ENCODE measurements around the gene MBD3. TPM values are rescaled to one million over a fixed set of nuclear protein-coding genes. Genes with fewer than 3 reads are reported as not detected.

Gene MBD3
- total RNA-seq, 1 experiment from 2014 or later: 194 TPM

GRCh38 chr19:1619703-1620102 lies 27.0 kb upstream of the MBD3 start:
- no peak for DNase-seq (ENCODE audit: low read depth)

DNA sequence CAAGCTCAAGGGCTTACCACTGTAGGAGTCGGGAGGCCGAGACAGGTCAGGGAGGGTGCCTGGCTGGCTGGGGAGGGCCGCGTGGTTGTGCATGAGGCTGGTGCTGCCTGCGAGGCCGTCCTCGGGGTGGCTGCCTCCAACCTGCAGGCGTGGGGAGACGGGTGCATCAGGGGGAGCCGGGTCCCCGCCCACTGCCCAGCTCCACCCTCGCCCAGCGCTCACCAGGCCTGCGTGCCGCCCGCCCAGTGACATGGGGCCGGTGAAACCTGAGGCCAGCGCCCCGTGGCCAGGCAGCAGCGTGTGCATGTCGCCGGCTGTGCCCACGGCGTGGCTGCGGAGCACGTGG lies 26.4 kb upstream of the MBD3 start:
- no peak for DNase-seq (ENCODE audit: low read depth)

DNA sequence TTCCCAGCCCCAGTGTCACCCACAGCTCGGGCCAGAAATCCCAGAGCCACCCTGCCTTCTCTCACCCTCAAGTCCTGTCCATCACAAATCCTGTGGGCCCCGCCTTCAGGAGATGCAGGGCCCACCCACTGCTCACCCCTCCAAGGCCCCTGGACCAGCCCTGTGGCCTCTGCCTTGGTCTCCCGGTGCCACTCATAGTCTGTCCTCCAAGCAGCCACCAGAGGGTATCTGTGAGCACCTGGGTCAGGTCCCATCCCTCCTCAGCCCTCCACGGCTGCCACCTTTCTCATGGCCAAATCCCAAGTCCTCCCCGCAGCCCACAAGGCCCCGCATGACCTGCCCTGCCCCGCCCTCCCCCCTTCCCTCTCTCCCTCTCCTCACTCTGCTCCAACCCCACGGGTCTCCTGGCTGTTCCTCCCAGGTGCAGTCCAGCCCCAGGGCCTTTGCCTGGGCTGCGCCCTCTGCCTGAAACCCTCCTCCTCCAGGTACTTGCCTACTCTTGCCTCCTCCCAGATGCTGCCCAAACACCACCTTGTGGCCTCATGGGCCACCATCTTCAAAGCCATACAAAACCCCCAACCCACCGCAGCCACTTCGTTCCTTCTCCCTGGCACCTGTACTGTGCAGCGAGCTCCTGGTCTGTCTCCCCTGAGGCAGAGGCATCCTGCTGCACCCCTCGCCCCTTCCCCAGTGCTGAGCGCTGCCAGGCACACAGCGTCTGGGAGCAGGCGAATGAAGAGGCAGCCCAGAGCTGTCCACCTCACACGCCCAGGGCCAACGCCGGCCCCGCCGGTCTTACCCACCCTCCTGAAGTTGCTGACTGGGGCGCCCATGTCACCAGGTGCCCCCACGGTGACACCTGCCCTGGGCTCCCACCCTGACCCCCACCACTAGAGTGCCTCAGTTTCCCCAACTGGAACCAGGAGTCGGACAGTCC lies 25.8 kb upstream of the MBD3 start:
- DNase-seq (ENCODE audit: low read depth): peak; percentile 21

DNA sequence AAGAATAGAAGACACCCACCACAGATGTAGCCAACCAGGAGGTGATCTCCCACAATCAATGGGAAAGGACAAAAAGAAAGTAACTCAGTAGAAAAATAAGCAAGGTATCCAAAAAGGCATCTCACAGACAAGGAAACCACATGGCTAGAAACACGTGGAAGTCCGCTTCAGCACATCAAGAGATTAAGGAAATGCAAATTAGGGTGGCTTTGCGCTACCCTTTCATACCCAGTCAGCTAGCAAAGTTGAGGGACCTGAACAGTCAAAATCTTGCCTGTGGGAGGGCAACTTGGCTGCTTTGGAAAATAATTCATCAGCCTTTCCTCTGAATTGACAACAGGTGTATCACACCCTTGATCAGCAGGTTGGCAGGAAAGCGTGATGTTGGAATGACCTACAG lies 24.2 kb upstream of the MBD3 start:
- no peak for DNase-seq (ENCODE audit: low read depth)

DNA sequence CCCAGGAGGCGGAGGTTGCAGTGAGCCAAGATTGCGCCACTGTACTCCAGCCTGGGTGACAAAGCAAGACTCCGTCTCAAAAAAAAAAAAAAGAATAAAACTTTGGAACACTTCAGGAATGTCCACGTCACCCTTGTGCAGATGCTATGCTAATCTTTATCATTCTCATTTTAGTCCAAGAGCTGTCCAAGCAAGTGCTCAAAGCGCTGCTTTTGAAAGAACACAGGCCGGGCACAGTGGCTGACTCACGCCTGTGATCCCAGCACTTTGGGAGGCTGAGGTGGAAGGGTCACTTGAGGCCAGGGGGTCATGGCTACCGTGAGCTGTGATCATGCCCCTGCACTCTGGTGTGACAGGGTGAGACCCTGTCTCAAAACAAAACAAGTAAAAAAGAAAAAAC lies 23.7 kb upstream of the MBD3 start:
- DNase-seq (ENCODE audit: low read depth): no peak

GRCh38 chr19:1615156-1615765 lies 22.6 kb upstream of the MBD3 start:
- DNase-seq (ENCODE audit: low read depth): no peak

GRCh38 chr19:1613808-1614570 lies 21.3 kb upstream of the MBD3 start:
- DNase-seq (ENCODE audit: low read depth): no peak

GRCh38 chr19:1613146-1613545 lies 20.5 kb upstream of the MBD3 start:
- no peak for DNase-seq (ENCODE audit: low read depth)

DNA sequence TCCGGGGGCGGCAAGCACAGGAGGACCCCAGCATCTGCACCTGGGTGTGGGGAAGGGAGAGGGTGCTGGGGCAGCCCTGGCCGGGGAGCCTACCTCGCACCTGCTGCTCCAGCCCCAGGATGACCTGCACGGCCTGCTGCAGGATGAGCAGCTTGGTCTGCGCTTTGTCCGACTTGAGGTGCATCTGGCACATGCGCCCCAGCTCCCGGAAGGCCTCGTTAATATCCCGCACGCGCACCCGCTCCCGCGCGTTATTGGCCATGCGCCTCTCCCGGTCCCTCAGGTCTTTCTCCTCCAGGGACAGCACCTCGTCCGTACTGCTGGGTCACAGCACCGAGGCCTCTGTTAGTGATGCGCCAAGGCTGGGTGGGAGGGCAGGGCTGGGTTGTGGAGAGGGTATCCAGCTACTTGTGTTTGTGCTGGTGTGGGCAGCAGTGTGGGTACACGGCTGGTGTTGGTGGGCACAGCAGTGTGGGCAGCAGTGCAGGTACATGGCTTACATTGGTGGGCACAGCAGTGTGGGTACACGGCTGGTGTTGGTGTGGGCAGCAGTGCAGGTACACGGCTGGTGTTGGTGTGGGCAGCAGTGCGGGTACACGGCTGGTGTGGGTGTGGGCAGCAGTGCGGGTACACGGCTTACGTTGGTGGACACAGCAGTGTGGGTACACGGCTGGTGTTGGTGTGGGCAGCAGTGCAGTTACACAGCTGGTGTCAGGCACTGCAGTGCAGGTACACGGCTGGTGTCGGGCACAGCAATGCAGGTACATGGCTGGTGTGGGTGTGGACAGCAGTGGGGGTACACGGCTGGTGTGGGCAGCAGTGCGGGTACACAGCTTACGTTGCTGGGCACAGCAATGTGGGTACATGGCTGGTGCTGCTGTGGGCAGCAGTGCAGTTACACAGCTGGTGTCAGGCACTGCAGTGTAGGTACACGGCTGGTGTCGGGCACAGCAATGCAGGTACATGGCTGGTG lies 19.7 kb upstream of the MBD3 start:
- no peak for DNase-seq (ENCODE audit: low read depth)

DNA sequence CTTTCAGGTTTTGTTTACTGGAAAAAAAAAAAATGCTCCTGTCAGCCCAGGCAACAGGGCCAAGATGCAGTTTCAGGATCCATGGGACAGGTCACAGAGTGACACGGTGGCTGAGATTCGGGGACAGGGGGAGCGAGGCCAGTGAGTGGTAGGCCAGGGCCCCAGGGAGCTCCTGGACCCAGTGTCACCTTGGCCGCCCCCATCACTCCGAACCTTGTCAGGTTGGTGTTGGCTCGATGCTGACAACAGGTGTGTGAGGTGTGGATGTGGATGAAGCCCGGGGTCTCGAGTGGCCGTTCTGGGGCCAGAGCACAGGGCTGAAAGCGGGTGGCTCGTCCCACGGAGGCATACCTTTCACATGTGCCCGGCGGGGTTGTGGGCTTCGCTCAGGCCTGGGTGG lies 18.7 kb upstream of the MBD3 start:
- DNase-seq (ENCODE audit: low read depth): no peak

DNA sequence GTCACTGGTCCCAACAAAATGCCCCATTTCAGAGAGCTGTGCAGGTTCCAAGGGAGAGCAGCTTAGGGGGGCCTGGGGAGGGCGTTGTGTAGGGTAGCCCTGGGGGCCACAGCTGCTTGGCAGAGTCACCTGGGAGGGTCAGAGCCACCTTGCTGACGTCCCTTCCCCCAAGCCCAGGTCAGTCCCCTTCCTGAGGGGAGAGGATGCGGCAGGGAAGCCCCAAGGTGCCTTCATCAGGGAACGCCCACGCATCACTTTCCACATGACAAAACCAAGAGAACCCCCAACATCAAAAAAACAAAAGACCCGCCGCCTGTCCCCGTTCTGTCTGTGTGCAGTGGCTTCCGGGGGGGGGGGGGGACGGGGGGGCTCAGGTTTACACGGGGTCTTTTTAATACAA lies 17.9 kb upstream of the MBD3 start:
- no peak for DNase-seq (ENCODE audit: low read depth)

GRCh38 chr19:1609680-1610474 lies 17.2 kb upstream of the MBD3 start:
- no peak for DNase-seq (ENCODE audit: low read depth)

DNA sequence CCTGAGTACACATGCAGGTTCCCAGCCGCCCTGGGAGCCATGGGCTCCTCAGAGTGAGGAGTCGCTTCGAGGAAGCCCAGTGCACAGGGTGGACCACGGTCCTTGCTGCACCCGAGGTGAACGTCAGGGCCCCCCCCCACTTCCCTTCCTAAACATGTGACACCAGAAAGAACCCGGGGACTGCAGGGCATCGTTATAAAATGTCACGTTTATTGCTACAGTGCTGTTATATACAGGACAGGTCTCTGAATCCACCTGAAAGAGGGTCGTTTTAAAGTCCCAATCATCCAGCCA lies 16.4 kb upstream of the MBD3 start:
- no peak for DNase-seq (ENCODE audit: low read depth)

- DNase-seq (ENCODE audit: low read depth): no peak
Observed at GRCh38 chr19:1608359-1609102, 15.9 kb upstream of the MBD3 start.

DNA sequence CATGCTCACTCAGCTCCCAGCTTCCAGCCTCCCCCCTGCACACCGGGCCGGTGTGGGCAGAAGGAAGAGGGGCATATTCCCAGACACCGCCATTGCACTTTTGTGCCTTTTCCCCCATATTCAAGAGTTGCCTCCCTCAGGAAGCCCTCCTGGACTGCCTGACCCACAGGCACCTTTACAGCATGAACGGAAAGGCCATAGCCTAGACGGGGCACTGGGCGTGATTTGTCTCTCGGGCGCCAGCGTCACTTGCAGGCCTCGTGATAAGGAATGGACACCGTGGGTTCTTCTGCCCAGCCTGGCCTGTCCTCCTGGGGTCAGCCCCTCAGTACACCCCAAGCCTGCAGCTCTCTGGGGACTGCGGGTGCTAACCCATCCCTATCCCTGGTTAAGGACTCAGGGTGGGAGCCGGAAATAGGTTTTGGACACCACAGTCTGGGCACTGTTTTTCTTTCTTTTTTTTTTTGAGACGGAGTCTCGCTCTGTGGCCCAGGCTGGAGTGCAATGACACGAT lies 13.5 kb upstream of the MBD3 start:
- no peak for DNase-seq (ENCODE audit: low read depth)

DNA sequence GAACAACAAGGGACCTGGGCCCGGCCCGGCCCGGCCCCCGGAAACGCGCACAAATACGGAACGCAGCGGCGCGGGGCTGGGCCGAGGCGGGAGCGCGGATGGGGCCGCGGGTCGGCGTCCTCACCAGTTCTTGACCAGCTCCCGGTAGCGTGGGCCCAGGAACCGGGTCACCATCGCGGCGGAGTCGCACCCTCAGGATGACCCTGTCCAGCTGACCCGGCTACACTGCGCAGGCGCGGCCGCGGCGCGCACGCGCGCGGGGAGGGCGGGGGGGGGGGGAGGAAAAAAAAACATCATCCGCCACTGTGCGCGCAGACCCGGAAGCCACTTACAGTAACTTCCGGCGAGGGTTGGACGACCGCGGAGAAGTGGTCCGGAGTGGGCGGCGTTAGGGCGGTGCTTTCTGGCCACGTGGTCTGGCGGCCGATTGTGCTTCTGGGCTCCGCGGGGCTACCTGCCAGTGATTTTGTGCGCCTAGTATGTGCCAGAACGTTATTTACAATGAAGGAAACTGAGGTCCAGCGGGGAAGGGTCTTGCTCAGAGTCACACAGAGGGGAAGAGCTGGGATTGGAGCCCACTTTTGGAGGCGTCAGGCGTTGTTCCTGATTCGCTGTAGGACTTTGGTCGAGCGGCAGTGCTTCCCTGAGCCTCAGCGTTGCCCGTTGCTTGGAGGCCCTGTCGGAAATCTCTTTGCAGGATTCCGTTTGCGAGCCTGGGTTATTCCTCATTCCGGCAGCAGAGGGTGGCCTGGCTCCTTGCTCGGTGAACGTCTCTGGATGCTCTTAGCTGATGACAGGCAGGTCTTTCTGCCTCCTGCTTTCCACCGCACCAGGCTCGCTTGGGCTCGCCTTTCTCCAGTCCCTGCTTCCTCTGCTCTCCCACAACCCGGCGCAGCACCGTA lies 12.8 kb upstream of the MBD3 start, which contains the start of gene UQCR11:
Gene UQCR11, minus strand, starts transcription at position 227 of the 902 bp plus-strand sequence. Its CDS starts 53 bp downstream, at position 174.
- peak; percentile 93 for DNase-seq (ENCODE audit: low read depth)

DNA sequence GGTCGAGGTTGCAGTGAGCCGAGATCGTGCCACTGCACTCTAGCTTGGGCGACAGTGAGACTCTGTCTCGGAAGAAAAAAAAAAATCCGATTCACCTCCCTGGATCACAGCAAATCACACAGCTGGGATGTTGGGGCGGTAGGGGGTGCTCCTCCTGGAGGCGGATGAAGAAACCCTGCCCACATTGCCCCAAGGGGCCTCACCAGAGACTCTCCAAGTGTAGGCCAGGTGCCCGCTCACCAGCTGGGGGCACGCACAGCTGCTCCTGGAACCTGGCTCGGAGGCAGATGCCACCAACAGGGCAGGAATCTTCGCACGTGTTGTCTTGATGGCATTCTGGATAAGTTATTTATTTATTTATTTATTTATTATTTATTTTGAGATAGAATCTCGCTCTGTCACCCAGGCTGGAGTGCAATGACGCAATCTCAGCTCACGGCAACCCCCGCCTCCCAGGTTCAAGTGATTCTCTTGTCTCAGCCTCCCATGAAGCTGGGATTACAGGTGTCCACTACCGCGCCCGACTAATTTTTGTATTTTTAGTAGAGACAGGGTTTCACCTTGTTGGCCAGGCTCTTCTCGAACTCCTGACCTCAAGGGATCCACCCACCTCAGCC lies 9.5 kb upstream of the MBD3 start:
- DNase-seq (ENCODE audit: low read depth): no peak

DNA sequence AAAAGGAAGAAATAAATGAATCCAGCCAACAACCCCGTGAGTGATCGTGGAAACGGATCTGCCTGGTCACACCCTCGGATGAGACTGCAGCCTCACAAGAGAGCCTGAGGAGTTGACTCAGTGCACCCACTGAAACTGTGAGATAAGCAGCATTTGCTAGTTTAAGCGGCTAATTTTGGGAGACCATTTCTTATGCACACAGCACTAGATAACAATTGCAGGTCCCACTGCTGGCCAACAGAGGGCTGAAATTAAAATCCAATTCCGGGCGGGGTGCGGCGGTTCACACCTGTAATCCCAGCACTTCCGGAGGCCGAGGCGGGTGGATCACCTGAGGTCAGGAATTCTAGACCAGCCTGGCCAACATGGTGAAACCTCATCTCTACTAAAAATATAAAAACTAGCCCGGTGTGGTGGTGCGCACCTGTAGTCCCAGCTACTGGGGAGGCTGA lies 9.0 kb upstream of the MBD3 start:
- DNase-seq (ENCODE audit: low read depth): no peak

Measured in HT1080 (cell line).